ENCODE results near the gene TMEM244. TPM values are rescaled to one million over a fixed set of nuclear protein-coding genes. Genes with fewer than 3 reads are reported as not detected.

The TMEM244 gene
- total RNA-seq, 1 donor from 2014 or later: not detected

DNA sequence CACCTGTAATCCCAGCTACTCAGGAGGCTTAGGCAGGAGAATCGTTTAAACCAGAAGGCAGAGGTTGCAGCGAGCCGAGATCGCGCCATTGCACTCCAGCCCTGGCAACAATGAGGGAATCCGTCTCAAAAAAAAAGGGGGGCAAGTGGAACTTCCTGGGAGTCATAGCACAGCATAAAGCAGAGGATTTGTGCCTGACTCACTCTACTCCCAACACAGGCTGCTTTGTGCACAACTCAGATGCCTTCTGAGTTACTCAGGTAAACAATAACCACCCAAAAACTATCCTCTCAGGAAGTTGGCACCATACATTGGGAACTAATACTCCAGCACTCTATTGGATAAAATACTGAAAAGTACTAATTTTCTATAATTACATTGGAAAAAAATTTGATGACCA is 2.5 kb upstream of the TMEM244 start:
- Mint-ChIP-seq H3K9me3 (ENCODE audit: unreplicated experiment) (no peaks in the 10 kb centered on the region), H3K27me3 (ENCODE audit: unreplicated experiment) (peaks cover 5% of the 10 kb centered on the region), H3K36me3 (ENCODE audit: unreplicated experiment) (no peaks in the 10 kb centered on the region), H3K27ac (ENCODE audit: unreplicated experiment) (no peak overlapping the region), H3K4me3 (ENCODE audit: unreplicated experiment) (no peak overlapping the region), H3K4me1 (ENCODE audit: low read depth, unreplicated experiment) (peaks cover 12% of the 10 kb centered on the region)
- no peak for DNase-seq
- TF ChIP-seq, protein P1, sequence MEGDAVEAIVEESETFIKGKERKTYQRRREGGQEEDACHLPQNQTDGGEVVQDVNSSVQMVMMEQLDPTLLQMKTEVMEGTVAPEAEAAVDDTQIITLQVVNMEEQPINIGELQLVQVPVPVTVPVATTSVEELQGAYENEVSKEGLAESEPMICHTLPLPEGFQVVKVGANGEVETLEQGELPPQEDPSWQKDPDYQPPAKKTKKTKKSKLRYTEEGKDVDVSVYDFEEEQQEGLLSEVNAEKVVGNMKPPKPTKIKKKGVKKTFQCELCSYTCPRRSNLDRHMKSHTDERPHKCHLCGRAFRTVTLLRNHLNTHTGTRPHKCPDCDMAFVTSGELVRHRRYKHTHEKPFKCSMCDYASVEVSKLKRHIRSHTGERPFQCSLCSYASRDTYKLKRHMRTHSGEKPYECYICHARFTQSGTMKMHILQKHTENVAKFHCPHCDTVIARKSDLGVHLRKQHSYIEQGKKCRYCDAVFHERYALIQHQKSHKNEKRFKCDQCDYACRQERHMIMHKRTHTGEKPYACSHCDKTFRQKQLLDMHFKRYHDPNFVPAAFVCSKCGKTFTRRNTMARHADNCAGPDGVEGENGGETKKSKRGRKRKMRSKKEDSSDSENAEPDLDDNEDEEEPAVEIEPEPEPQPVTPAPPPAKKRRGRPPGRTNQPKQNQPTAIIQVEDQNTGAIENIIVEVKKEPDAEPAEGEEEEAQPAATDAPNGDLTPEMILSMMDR (IDR thresholded peaks at IDR 0.05; ENCODE audit: partially characterized antibody, unreplicated experiment): no peak

DNA sequence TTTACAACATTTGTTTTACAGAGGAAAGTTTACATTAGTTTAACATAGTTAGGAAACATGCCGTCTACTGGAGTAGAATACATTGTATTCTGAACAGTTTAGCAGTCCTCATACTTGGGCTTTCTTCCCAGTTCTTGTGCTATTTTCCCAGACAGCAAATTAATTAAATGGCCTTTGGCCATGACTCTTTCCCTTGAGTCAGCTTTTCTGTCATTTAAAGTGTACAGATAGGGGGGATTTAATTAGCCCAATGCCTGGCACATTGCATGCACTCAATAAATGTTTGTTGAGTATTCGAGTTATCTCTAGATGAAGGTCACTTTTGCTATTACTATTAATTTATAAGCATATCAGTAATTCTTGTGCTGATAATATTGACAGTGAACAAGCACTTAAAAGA is 1.6 kb downstream of the TMEM244 start:
- H3K4me1 Mint-ChIP-seq (ENCODE audit: low read depth, unreplicated experiment): peaks cover 12% of the 10 kb centered on the region
- H3K27ac Mint-ChIP-seq (ENCODE audit: unreplicated experiment): no peak overlapping the region
- no peak overlapping the region for H3K4me3 Mint-ChIP-seq (ENCODE audit: unreplicated experiment)
- no peaks in the 10 kb centered on the region for H3K36me3 Mint-ChIP-seq (ENCODE audit: unreplicated experiment)
- peaks cover 2% of the 10 kb centered on the region for H3K27me3 Mint-ChIP-seq (ENCODE audit: unreplicated experiment)
- H3K9me3 Mint-ChIP-seq (ENCODE audit: unreplicated experiment): no peaks in the 10 kb centered on the region
- TF ChIP-seq, protein P1 (IDR thresholded peaks at IDR 0.05; ENCODE audit: partially characterized antibody, unreplicated experiment): no peak
- DNase-seq: no peak

DNA sequence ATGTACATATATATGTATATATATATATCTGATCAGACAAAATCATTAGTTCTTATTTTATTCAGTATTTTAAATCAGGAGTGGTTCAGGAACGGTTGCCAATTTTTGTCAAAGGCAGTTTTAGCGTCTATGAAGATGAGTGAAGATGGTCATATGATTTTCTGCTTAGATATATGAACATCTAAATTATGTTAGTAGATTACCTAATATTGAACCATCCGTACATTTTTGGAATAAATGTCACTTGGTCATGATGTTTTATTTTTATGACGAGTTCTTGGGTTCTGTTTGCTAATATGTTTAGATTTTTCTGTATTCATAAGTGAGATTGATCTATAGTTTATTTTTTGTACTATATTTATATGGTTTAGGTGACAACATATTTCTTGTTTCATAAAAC is 3.3 kb downstream of the TMEM244 start:
- no peak overlapping the region for H3K4me3 Mint-ChIP-seq (ENCODE audit: unreplicated experiment)
- TF ChIP-seq, protein P1 (IDR thresholded peaks at IDR 0.05; ENCODE audit: partially characterized antibody, unreplicated experiment): no peak
- no peak overlapping the region for H3K27ac Mint-ChIP-seq (ENCODE audit: unreplicated experiment)
- peaks cover 12% of the 10 kb centered on the region for H3K4me1 Mint-ChIP-seq (ENCODE audit: low read depth, unreplicated experiment)
- no peaks in the 10 kb centered on the region for H3K36me3 Mint-ChIP-seq (ENCODE audit: unreplicated experiment)
- no peak for DNase-seq
- H3K27me3 Mint-ChIP-seq (ENCODE audit: unreplicated experiment): peaks cover 4% of the 10 kb centered on the region
- no peaks in the 10 kb centered on the region for H3K9me3 Mint-ChIP-seq (ENCODE audit: unreplicated experiment)

DNA sequence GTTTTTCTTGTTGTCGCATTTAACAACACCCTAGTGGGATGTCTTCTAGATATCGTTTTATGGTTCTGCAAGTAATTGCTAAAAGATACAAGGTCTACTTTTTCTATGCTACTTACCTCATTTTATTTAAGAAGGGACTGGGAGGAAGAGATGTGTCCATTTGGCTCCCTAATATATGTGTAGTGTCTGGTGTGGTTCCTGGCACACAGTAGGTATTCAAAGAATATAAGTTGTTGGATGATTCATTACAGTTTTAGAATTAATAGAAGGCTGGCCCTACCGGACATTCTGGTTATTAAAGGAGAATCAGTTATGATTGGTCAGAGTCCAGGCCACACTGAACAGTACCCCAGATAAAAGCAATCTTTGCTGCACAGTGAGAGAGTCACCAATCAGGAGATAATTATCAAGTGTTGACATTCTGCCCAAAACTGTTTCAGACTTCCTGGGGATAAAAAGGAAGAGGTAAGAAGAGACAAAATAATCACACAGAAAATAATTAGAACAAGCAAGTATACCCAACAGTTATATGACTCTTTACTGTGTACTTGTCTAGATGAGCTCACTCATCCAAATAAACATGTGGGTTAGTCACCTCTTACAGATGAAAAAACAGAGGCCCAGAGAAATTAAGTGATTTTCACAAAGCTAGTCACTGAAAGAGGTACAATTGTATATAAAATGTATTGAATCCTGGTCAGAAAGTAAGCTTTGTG is 7.0 kb downstream of the TMEM244 start:
- H3K27ac Mint-ChIP-seq (ENCODE audit: unreplicated experiment): no peak overlapping the region
- no peak overlapping the region for H3K4me3 Mint-ChIP-seq (ENCODE audit: unreplicated experiment)
- H3K9me3 Mint-ChIP-seq (ENCODE audit: unreplicated experiment): no peaks in the 10 kb centered on the region
- H3K27me3 Mint-ChIP-seq (ENCODE audit: unreplicated experiment): peaks cover 2% of the 10 kb centered on the region
- H3K4me1 Mint-ChIP-seq (ENCODE audit: low read depth, unreplicated experiment): no peaks in the 10 kb centered on the region
- DNase-seq: no peak
- no peaks in the 10 kb centered on the region for H3K36me3 Mint-ChIP-seq (ENCODE audit: unreplicated experiment)
- TF ChIP-seq, protein P1 (IDR thresholded peaks at IDR 0.05; ENCODE audit: partially characterized antibody, unreplicated experiment): no peak

DNA sequence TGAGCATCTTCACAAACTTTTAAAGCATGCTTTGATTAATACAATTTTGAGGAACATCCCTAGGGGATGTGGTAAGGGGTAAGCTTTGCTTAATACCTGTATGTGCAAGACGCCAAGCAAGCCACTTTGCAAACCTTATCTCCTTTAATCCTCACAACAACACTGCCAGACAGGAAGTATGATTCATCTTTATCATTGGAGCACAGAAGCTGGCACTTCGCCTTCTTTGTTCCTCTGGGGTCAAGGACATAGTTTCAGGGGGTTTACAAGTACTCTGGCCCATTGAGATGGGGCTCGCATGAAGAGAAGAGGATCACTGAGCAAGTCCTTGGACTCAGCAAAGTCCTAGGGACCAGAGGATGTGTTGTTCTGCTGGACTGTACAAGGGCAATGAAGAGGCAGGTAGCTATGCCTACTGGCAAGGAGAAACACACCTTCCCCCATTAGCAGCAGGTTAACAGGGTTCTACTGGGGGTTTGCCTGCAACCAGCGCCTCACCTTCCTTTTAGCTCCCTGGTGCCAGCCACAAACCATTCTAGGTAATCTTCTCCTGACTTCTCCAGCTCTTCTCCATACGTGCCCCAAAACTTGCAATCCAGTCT is 8.8 kb downstream of the TMEM244 start:
- H3K4me3 Mint-ChIP-seq (ENCODE audit: unreplicated experiment): no peak overlapping the region

More for the DNA sequence above, 8.8 kb downstream of the TMEM244 start:
- H3K36me3 Mint-ChIP-seq (ENCODE audit: unreplicated experiment): no peaks in the 10 kb centered on the region
- DNase-seq: no peak
- H3K4me1 Mint-ChIP-seq (ENCODE audit: low read depth, unreplicated experiment): no peaks in the 10 kb centered on the region
- H3K9me3 Mint-ChIP-seq (ENCODE audit: unreplicated experiment): no peaks in the 10 kb centered on the region
- peaks cover 2% of the 10 kb centered on the region for H3K27me3 Mint-ChIP-seq (ENCODE audit: unreplicated experiment)
- no peak overlapping the region for H3K27ac Mint-ChIP-seq (ENCODE audit: unreplicated experiment)
- TF ChIP-seq, protein P1 (IDR thresholded peaks at IDR 0.05; ENCODE audit: partially characterized antibody, unreplicated experiment): no peak
